ENCODE data around the gene WSCD1. TPM values are rescaled to one million over a fixed set of nuclear protein-coding genes. Genes with fewer than 3 reads are reported as not detected.

WSCD1 gene
- total RNA-seq, 4 donors from 2014 or later: 0.21 to 5.7 (median 1.6) TPM

DNA sequence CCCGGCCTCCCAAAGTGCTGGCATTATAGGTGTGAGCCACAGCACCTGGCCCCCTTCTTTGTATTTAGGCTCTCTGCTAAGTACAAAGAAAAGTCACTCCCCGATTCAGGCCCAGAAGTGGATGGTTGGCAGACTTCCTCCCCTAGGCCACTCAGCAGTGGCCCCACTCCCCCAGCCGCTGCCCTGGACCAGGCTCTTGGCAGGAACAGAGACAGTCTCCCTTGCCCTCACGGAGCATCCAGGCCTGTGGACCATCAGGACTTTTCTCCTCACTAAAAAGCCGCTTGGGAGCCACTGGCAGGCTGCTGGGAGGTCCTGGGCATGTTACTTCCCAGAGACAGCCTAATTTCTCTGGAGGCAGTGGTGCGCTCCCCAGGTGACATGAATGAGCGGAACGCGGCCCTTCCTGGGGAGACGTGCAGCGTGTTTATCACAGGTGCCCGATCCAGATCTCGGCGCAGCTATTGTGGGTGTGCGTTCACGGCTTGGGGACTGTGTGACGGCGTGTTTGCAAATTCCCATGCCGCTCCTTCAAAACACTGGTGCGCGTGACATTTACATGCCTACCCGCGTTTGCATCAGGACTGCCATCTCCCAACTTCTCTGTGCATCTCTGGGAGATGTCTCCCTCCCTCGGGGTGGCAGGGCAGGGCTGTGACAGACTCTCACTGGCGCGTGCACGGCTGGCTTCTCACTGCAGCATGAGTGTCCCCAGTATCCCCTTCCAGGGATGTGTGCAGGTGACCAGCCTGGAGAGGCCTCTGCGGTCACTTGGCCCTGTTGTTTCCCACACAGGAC, 16.6 kb downstream of the WSCD1 start:
- WGBS, 2 donors: 89 to 90% methylated on average over 28 of the region's 28 CpGs
- DNase-seq (ENCODE audit: low spot score in 2 of 2): no peak
- no peaks in the 10 kb centered on the region for H3K36me3 ChIP-seq
- H3K9me3 ChIP-seq: no peaks in the 10 kb centered on the region
- no peak overlapping the region for H3K27ac ChIP-seq
- no peaks in the 10 kb centered on the region for H3K27me3 ChIP-seq
- H3K4me1 ChIP-seq: no peaks in the 10 kb centered on the region
- TF ChIP-seq EP300 (IDR thresholded peaks at IDR 0.05): no peak
- no peak for TF ChIP-seq CTCF (IDR thresholded peaks at IDR 0.05)
- TF ChIP-seq POLR2A (IDR thresholded peaks at IDR 0.05): no peak
- H3K4me3 ChIP-seq: no peak overlapping the region

- Histone ChIP-seq H3K4me3 (no peak overlapping the region), H3K27ac (no peak overlapping the region), H3K27me3 (no peaks in the 10 kb centered on the region), H3K36me3 (no peaks in the 10 kb centered on the region), H3K9me3 (no peaks in the 10 kb centered on the region), H3K4me1 (no peaks in the 10 kb centered on the region)
- WGBS, 2 donors: 91 to 100% methylated on average over 4 of the region's 4 CpGs
- no peak for TF ChIP-seq CTCF (IDR thresholded peaks at IDR 0.05)
- no peak for TF ChIP-seq EP300 (IDR thresholded peaks at IDR 0.05)
- TF ChIP-seq POLR2A (IDR thresholded peaks at IDR 0.05): no peak
- no peak for DNase-seq (ENCODE audit: low spot score in 2 of 2)
Measured at GRCh38 chr17:6088141-6088540, 18.0 kb downstream of the WSCD1 start.

GRCh38 chr17:6090253-6090652, 20.1 kb downstream of the WSCD1 start:
- Histone ChIP-seq H3K4me3 (no peak overlapping the region), H3K27me3 (no peaks in the 10 kb centered on the region), H3K36me3 (no peaks in the 10 kb centered on the region), H3K9me3 (no peaks in the 10 kb centered on the region), H3K27ac (no peak overlapping the region), H3K4me1 (no peaks in the 10 kb centered on the region)
- TF ChIP-seq EP300 (IDR thresholded peaks at IDR 0.05): no peak
- TF ChIP-seq POLR2A (IDR thresholded peaks at IDR 0.05): no peak
- TF ChIP-seq CTCF (IDR thresholded peaks at IDR 0.05): no peak
- 88 to 90% methylated on average over 13 to 20 of the region's 20 CpGs for WGBS, 2 donors
- no peak for DNase-seq (ENCODE audit: low spot score in 2 of 2)

DNA sequence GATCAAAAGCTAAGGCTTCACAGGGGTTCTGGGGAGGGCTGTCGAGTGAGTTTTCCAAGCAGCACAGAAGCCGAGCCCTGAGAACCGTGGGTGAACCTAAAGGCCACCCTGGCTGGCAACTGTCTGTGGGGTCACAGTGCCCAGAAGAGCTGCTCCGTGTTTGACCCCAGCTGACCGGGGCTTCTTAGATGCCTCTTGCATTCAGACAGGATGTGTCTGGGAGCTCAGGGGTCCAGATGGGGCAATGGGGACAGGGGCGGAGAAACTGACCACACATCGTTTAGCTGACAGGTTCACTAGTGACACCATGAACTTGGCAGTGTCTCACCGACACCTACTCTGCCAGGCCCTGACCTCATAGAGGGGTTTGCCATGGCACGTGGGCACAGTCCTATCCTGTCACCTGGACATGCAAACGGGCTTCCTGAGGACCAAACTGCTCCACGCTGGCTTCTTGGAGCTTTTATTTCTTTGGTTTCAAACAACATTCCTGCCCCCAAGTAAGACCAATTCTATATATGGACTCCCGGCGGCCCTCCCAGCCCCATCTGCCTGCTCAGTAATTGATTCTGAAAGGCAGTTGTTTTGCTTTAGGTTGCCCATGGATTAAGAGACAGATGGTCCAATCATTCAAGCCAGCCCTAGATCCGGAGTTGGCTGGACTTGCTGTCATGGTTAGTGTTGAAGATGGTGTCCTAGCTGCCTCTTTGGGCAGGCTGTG, 22.2 kb downstream of the WSCD1 start:
- H3K4me1 ChIP-seq: no peaks in the 10 kb centered on the region
- 87% methylated on average over 13 to 14 of the region's 14 CpGs for WGBS, 2 donors
- TF ChIP-seq EP300 (IDR thresholded peaks at IDR 0.05) (no peak), CTCF (IDR thresholded peaks at IDR 0.05) (no peak), POLR2A (IDR thresholded peaks at IDR 0.05) (no peak)
- H3K27ac ChIP-seq: no peak overlapping the region
- no peaks in the 10 kb centered on the region for H3K27me3 ChIP-seq
- H3K36me3 ChIP-seq: no peaks in the 10 kb centered on the region
- no peak overlapping the region for H3K4me3 ChIP-seq
- DNase-seq (ENCODE audit: low spot score in 2 of 2): no peak
- H3K9me3 ChIP-seq: no peaks in the 10 kb centered on the region

GRCh38 chr17:6092903-6093468, 22.8 kb downstream of the WSCD1 start:
- Histone ChIP-seq H3K4me1 (no peaks in the 10 kb centered on the region), H3K9me3 (no peaks in the 10 kb centered on the region), H3K4me3 (no peak overlapping the region), H3K36me3 (no peaks in the 10 kb centered on the region), H3K27ac (no peak overlapping the region), H3K27me3 (no peaks in the 10 kb centered on the region)
- WGBS, 2 donors: 89 to 95% methylated on average over 11 of the region's 11 CpGs
- DNase-seq (ENCODE audit: low spot score in 2 of 2): no peak
- TF ChIP-seq CTCF (IDR thresholded peaks at IDR 0.05): no peak
- no peak for TF ChIP-seq POLR2A (IDR thresholded peaks at IDR 0.05)
- TF ChIP-seq EP300 (IDR thresholded peaks at IDR 0.05): no peak
